Endodermal cell (in vitro differentiated cells): Measurements from ENCODE around the gene AUTS2. TPM values are rescaled to one million over a fixed set of nuclear protein-coding genes. Genes with fewer than 3 reads are reported as not detected.
A peak's percentile ranks its signal among the peaks of the same experiment; 100 is the strongest.

ENCODE experiments used
- DNase-seq: peaks from one replicate; pipeline ENCODE4 v3.0.0-alpha.2; 2017
- H3K27ac ChIP-seq: 2 replicates; pipeline ENCODE4 v1.5.1; 2013; ENCODE audit warnings: mild to moderate bottlenecking, low read depth, low read length, moderate library complexity
- H3K27me3 ChIP-seq: 2 replicates; pipeline ENCODE4 v1.6.1; 2013; ENCODE audit warnings: mild to moderate bottlenecking, low read length, moderate library complexity; ENCODE audit not compliant: insufficient read depth, control insufficient read depth, poor library complexity, severe bottlenecking
- H3K36me3 ChIP-seq: 2 replicates; pipeline ENCODE4 v1.7.0; 2013; ENCODE audit warnings: mild to moderate bottlenecking, low read length, moderate library complexity; ENCODE audit not compliant: control insufficient read depth, insufficient read depth
- H3K4me1 ChIP-seq: one replicate; pipeline ENCODE4 v1.7.0; 2013; ENCODE audit warnings: low read length; ENCODE audit not compliant: control insufficient read depth, insufficient read depth
- H3K4me3 ChIP-seq: 2 replicates; pipeline ENCODE4 v1.5.1; 2013; ENCODE audit warnings: mild to moderate bottlenecking, low read length, moderate library complexity
- H3K9ac ChIP-seq: 2 replicates; pipeline ENCODE4 v1.6.1; 2013; ENCODE audit warnings: mild to moderate bottlenecking, low read length, moderate library complexity; ENCODE audit not compliant: poor library complexity, severe bottlenecking; ENCODE audit errors: extremely low read depth
- H3K9me3 ChIP-seq: 2 replicates; pipeline ENCODE4 v1.6.1; 2013; ENCODE audit warnings: mild to moderate bottlenecking, low read length, moderate library complexity; ENCODE audit not compliant: control insufficient read depth
- H3K27ac Mint-ChIP-seq: 2 replicates; pipeline ENCODE4 v1.8.0; 2020; ENCODE audit warnings: mixed read lengths
- H3K27me3 Mint-ChIP-seq: 2 replicates; pipeline ENCODE4 v1.8.0; 2021; ENCODE audit warnings: mild to moderate bottlenecking, mixed read lengths; ENCODE audit not compliant: insufficient read depth
- H3K36me3 Mint-ChIP-seq: 2 replicates; pipeline ENCODE4 v1.8.0; 2020; ENCODE audit warnings: low read depth, mixed read lengths
- H3K4me1 Mint-ChIP-seq: 2 replicates; pipeline ENCODE4 v1.8.0; 2020; ENCODE audit warnings: mixed read lengths
- H3K4me3 Mint-ChIP-seq: 2 replicates; pipeline ENCODE4 v1.8.0; 2020; ENCODE audit warnings: mild to moderate bottlenecking, moderate library complexity, mixed read lengths
- H3K9me3 Mint-ChIP-seq: 2 replicates; pipeline ENCODE4 v1.8.0; 2020; ENCODE audit warnings: mild to moderate bottlenecking, mixed read lengths
- WGBS, 2 experiments: methylation state at CpG; one replicate each; pipeline versions ENCODE4 v1.1.5 to v1.1.7; 2013; ENCODE audit warnings: missing lambda C conversion rate in 2 of 2, mixed read lengths in 1 of 2; ENCODE audit not compliant: insufficient coverage in 1 of 2, insufficient read length in 1 of 2; 5-methylcytosine and 5-hydroxymethylcytosine counted together
- long read RNA-seq, 4 experiments: library from polyadenylated mRNA in 2 of 4; library from RNA in 1 of 4; library from capped mRNA in 1 of 4; stranded (forward) in 3 of 4; unstranded in 1 of 4; transcript quantifications; one replicate each; pipeline ENCODE4 v2.0.0, GENCODE V29; 2020 to 2021; ENCODE audit warnings: inconsistent platforms in 1 of 4
- polyA plus RNA-seq, 2 experiments: library from polyadenylated mRNA; stranded (reverse); fragments of 50-300 nt; gene quantifications; one replicate each; pipeline ENCODE4 v1.2.3, GENCODE V29; 2013
- total RNA-seq, 2 donors: library from RNA; stranded (reverse); fragmentation: NEBNext Ultra II Directional in 1 of 2; extraction: Animal tissue kit (Norgen Biotek cat#: 25700) in 1 of 2; gene quantifications; 2 replicates in 1 of 2; 3 replicates in 1 of 2; pipeline ENCODE4 v1.2.1, GENCODE V29; 2021
- TF ChIP-seq, protein P1 (sequence below): fragments of 200-600 bp; sonication (generic); conservative IDR thresholded peaks from 2 replicates; pipeline ENCODE4 v1.5.0; 2021; ENCODE audit warnings: antibody characterized with exemption, mild to moderate bottlenecking

Gene AUTS2
- total RNA-seq, result 100 to 1,000 TPM in 1 of 2 donors, 10 to 100 TPM in 1; 76.8 to 106 TPM
- 120 TPM for polyA plus RNA-seq (2013, experiment 1 of 2)
- 103 TPM for polyA plus RNA-seq (2013, experiment 2 of 2)
- long read RNA-seq, experiment 1, partial matches to known transcripts, result 16 of 20 reads
- long read RNA-seq, experiment 1, other reads (novel, unspliced or antisense), result 2 of 20 reads
- long read RNA-seq, experiment 2, full-length matches to known transcripts, result 9 of 117 reads
- long read RNA-seq, experiment 2, partial matches to known transcripts, result 21 of 117 reads
- long read RNA-seq, experiment 2, other reads (novel, unspliced or antisense), result 87 of 117 reads
- long read RNA-seq, experiment 3, partial matches to known transcripts, result 9 of 48 reads
- long read RNA-seq, experiment 3, other reads (novel, unspliced or antisense), result 37 of 48 reads
- long read RNA-seq, experiment 4, partial matches to known transcripts, result 0 of 11 reads
- long read RNA-seq, experiment 4, other reads (novel, unspliced or antisense), result 11 of 11 reads

DNA sequence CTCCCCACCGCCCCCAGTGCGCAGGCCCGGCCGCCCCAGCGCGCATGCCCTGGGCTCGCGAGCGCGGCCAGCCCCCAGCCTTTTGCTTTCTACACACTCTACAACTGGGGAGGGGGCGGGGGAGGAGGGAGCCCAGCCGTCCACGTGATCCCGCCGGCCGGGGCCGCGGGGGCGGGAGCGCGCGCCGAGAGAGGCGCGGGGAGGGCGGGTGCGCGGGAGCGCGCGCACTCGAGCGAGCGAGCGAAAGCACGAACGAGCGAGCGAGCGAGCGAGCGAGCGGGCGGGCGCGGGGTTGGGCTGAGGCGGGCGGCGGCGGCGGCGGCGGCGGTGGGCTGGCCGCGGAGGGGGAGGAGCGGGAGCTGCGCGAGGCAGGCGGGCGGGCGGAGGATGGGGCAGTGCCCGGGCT lies at the start of gene AUTS2:
AUTS2 (plus strand) TSS at position 395 of the 406 bp plus-strand sequence. CDS start 1,179 bp downstream, outside the sequence.
- Histone ChIP-seq H3K9me3 (no peaks in the 10 kb centered on the region), H3K9ac (peak within 1 kb of the TSS; percentile 75), H3K36me3 (no peaks in the 10 kb centered on the region), H3K4me3 (peak within 1 kb of the TSS; percentile 89), H3K4me1 (peaks cover 8% of the 10 kb centered on the region), H3K27me3 (peaks cover 21% of the 10 kb centered on the region), H3K27ac (peak within 1 kb of the TSS; percentile 84)
- peak; percentile 97 for DNase-seq
- Mint-ChIP-seq H3K36me3 (no peaks in the 10 kb centered on the region), H3K27ac (peak within 1 kb of the TSS; percentile 90), H3K4me1 (peaks cover 3% of the 10 kb centered on the region), H3K4me3 (no peak within 1 kb of the TSS), H3K9me3 (no peaks in the 10 kb centered on the region), H3K27me3 (peaks cover 37% of the 10 kb centered on the region)
- TF ChIP-seq, protein P1, sequence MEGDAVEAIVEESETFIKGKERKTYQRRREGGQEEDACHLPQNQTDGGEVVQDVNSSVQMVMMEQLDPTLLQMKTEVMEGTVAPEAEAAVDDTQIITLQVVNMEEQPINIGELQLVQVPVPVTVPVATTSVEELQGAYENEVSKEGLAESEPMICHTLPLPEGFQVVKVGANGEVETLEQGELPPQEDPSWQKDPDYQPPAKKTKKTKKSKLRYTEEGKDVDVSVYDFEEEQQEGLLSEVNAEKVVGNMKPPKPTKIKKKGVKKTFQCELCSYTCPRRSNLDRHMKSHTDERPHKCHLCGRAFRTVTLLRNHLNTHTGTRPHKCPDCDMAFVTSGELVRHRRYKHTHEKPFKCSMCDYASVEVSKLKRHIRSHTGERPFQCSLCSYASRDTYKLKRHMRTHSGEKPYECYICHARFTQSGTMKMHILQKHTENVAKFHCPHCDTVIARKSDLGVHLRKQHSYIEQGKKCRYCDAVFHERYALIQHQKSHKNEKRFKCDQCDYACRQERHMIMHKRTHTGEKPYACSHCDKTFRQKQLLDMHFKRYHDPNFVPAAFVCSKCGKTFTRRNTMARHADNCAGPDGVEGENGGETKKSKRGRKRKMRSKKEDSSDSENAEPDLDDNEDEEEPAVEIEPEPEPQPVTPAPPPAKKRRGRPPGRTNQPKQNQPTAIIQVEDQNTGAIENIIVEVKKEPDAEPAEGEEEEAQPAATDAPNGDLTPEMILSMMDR, result no peak
- WGBS, 2 experiments, result 0% methylated on average over 9 to 60 of the region's 63 CpGs

DNA sequence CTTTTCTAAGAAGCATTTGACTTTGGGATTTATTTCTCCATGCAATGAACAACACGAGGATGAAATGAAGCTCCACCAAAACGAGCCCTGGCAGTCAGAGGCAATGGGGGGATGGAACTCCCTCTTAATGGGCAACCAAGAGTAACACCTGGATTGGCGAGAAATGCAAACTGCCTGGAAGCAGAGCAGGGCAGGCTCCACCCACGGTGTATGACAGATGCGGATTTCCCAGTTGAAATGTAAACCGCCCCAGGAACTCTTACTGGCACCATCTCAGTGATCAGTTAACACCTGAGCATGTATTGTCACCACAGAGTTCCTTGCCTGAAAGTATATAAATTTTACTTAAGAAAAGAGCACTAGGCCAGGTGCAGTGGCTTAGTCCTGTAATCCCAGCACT lies 47.3 kb upstream of the AUTS2 start:
- Mint-ChIP-seq H3K4me3 (no peak overlapping the region), H3K36me3 (no peaks in the 10 kb centered on the region), H3K4me1 (peaks cover 21% of the 10 kb centered on the region), H3K27me3 (no peaks in the 10 kb centered on the region), H3K9me3 (no peaks in the 10 kb centered on the region), H3K27ac (no peak overlapping the region)
- no peaks in the 10 kb centered on the region for H3K9me3 ChIP-seq
- H3K36me3 ChIP-seq, result no peaks in the 10 kb centered on the region
- no peak overlapping the region for H3K9ac ChIP-seq
- TF ChIP-seq, protein P1, result no peak
- no peaks in the 10 kb centered on the region for H3K27me3 ChIP-seq
- no peak overlapping the region for H3K27ac ChIP-seq
- H3K4me1 ChIP-seq, result peaks cover 13% of the 10 kb centered on the region
- DNase-seq, result no peak
- no peak overlapping the region for H3K4me3 ChIP-seq
- 94 to 95% methylated on average over 6 of the region's 6 CpGs for WGBS, 2 experiments

GRCh38 chr7:69553190-69553589 lies 45.1 kb upstream of the AUTS2 start:
- Mint-ChIP-seq H3K9me3 (no peaks in the 10 kb centered on the region), H3K4me1 (peaks cover 21% of the 10 kb centered on the region)
- DNase-seq, result peak; percentile 59

More at GRCh38 chr7:69553190-69553589, 45.1 kb upstream of the AUTS2 start:
- 84% methylated on average over 1 of the region's 1 CpG; no CpG with 5 or more reads in 1 of the 2 experiments for WGBS, 2 experiments
- Mint-ChIP-seq H3K27me3 (no peaks in the 10 kb centered on the region), H3K4me3 (no peak overlapping the region), H3K27ac (no peak overlapping the region), H3K36me3 (no peaks in the 10 kb centered on the region)
- peaks cover 13% of the 10 kb centered on the region for H3K4me1 ChIP-seq
- no peak overlapping the region for H3K4me3 ChIP-seq
- no peak overlapping the region for H3K27ac ChIP-seq
- H3K9me3 ChIP-seq, result no peaks in the 10 kb centered on the region
- no peaks in the 10 kb centered on the region for H3K36me3 ChIP-seq
- no peak overlapping the region for H3K9ac ChIP-seq
- H3K27me3 ChIP-seq, result no peaks in the 10 kb centered on the region
- TF ChIP-seq, protein P1, result no peak
